ENCODE data around the gene CXXC4. TPM values are rescaled to one million over a fixed set of nuclear protein-coding genes. Genes with fewer than 3 reads are reported as not detected.

The CXXC4 gene
- polyA plus RNA-seq, 3 donors: not detected

GRCh38 chr4:104507112-104507511 is 12.4 kb upstream of the CXXC4 start:
- no peak overlapping the region for H2AFZ ChIP-seq (ENCODE audit: insufficient read depth, low read depth, low read length, poor library complexity, severe bottlenecking)
- no peak overlapping the region for H3K27ac ChIP-seq (ENCODE audit: low read depth in 1 of 2, low read length in 2 of 2)
- H3K9ac ChIP-seq (ENCODE audit: insufficient read depth, low read length, poor library complexity, severe bottlenecking): no peak overlapping the region
- no peaks in the 10 kb centered on the region for H3K4me1 ChIP-seq (ENCODE audit: control insufficient read depth in 1 of 2, insufficient read depth in 2 of 2, low read length in 2 of 2)
- no peaks in the 10 kb centered on the region for H3K36me3 ChIP-seq (replicated peaks in 1 of 2; ENCODE audit: control insufficient read depth in 1 of 2, insufficient read depth in 2 of 2, low read length in 2 of 2)
- H3K27ac Mint-ChIP-seq: no peak overlapping the region
- H3K79me2 ChIP-seq (ENCODE audit: insufficient read depth, low read length): no peaks in the 10 kb centered on the region
- no peak overlapping the region for H3K4me2 ChIP-seq (replicated peaks; ENCODE audit: extremely low read depth, low read length, poor library complexity, severe bottlenecking)
- WGBS (ENCODE audit: insufficient coverage): 22% methylated on average over 1 of the region's 1 CpG
- H3K27me3 Mint-ChIP-seq (ENCODE audit: low read depth in 3 of 3): peaks cover 2 to 6% (median 4%) of the 10 kb centered on the region in 3 donors
- no peak for DNase-seq
- H3K9me3 Mint-ChIP-seq: peaks cover 0 to 3% (median 0%) of the 10 kb centered on the region in 7 donors
- H3K4me1 Mint-ChIP-seq: no peaks in the 10 kb centered on the region
- intact Hi-C loops (cut with micrococcal nuclease): no loop called here
- peaks cover 3 to 19% of the 10 kb centered on the region in 2 donors for H3K27me3 ChIP-seq (ENCODE audit: control insufficient read depth in 2 of 2, insufficient read depth in 2 of 2, low read length in 2 of 2)
- H3K36me3 Mint-ChIP-seq: no peaks in the 10 kb centered on the region
- H4K20me1 ChIP-seq (ENCODE audit: insufficient read depth, low read length): no peaks in the 10 kb centered on the region
- TF ChIP-seq CTCF (IDR thresholded peaks at IDR 0.05): no peak
- H3K9me3 ChIP-seq (replicated peaks in 1 of 2; ENCODE audit: control insufficient read depth in 1 of 2, insufficient read depth in 1 of 2, low read length in 2 of 2): no peaks in the 10 kb centered on the region
- H3K4me3 Mint-ChIP-seq: no peak overlapping the region
- no peak overlapping the region for H3K4me3 ChIP-seq (replicated peaks in 1 of 3; ENCODE audit: low read depth in 2 of 3, low read length in 3 of 3)

DNA sequence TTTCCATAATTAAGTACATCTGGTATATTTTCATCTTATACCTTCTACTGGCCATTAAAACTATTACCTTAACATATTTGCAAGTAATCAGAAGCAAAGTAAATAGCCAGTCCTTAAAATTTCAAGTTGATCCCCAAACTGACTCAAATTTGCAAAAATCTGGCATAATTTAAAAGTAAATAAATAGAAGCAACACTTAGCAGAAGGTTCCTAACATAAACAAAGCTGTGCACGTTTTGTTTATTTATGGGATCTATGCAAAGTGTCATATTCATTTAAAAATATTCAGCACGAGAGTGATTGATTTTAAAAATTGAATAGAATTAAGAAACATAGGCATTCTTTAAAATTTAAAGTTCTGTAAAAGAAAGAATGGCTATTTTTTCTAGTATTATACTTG is 9.8 kb upstream of the CXXC4 start:
- H3K9me3 ChIP-seq (replicated peaks in 1 of 2; ENCODE audit: control insufficient read depth in 1 of 2, insufficient read depth in 1 of 2, low read length in 2 of 2): no peaks in the 10 kb centered on the region
- no peak for DNase-seq
- H3K27ac ChIP-seq (ENCODE audit: low read depth in 1 of 2, low read length in 2 of 2): no peak overlapping the region
- peaks cover 2 to 10% (median 7%) of the 10 kb centered on the region in 3 donors for H3K27me3 Mint-ChIP-seq (ENCODE audit: low read depth in 3 of 3)
- no peak overlapping the region for H3K4me3 Mint-ChIP-seq
- no peak overlapping the region for H3K4me3 ChIP-seq (replicated peaks in 1 of 3; ENCODE audit: low read depth in 2 of 3, low read length in 3 of 3)
- no CpG with 5 or more reads among the region's 2 CpGs for WGBS (ENCODE audit: insufficient coverage)
- H3K36me3 ChIP-seq (replicated peaks in 1 of 2; ENCODE audit: control insufficient read depth in 1 of 2, insufficient read depth in 2 of 2, low read length in 2 of 2): no peaks in the 10 kb centered on the region
- H3K36me3 Mint-ChIP-seq: no peaks in the 10 kb centered on the region
- H3K79me2 ChIP-seq (ENCODE audit: insufficient read depth, low read length): no peaks in the 10 kb centered on the region
- peaks cover 6 to 24% of the 10 kb centered on the region in 2 donors for H3K27me3 ChIP-seq (ENCODE audit: control insufficient read depth in 2 of 2, insufficient read depth in 2 of 2, low read length in 2 of 2)
- intact Hi-C loops (cut with micrococcal nuclease): no loop called here
- H3K9me3 Mint-ChIP-seq: peaks cover 0 to 2% (median 0%) of the 10 kb centered on the region in 7 donors
- no peak overlapping the region for H3K9ac ChIP-seq (ENCODE audit: insufficient read depth, low read length, poor library complexity, severe bottlenecking)
- H2AFZ ChIP-seq (ENCODE audit: insufficient read depth, low read depth, low read length, poor library complexity, severe bottlenecking): no peak overlapping the region
- no peak for TF ChIP-seq CTCF (IDR thresholded peaks at IDR 0.05)
- H3K27ac Mint-ChIP-seq: no peak overlapping the region
- H4K20me1 ChIP-seq (ENCODE audit: insufficient read depth, low read length): no peaks in the 10 kb centered on the region
- H3K4me2 ChIP-seq (replicated peaks; ENCODE audit: extremely low read depth, low read length, poor library complexity, severe bottlenecking): no peak overlapping the region
- no peaks in the 10 kb centered on the region for H3K4me1 Mint-ChIP-seq
- H3K4me1 ChIP-seq (ENCODE audit: control insufficient read depth in 1 of 2, insufficient read depth in 2 of 2, low read length in 2 of 2): no peaks in the 10 kb centered on the region

All from CD14-positive monocyte (primary cell).